K562 (cell line): Measurements from ENCODE around the gene SCLY. TPM values are rescaled to one million over a fixed set of nuclear protein-coding genes. Genes with fewer than 3 reads are reported as not detected.

Experiments
- ATAC-seq: fragments of 200-7000 bp; cut with Tn5 transposase; 3 replicates; pipeline ENCODE4 v1.9.1; 2020; ENCODE audit warnings: moderate library complexity
- BruUV-seq: library from RNA; stranded (reverse); fragments of 400-500 nt; replicated peaks from 2 replicates; lab custom pipeline; 2021; lab: Mats Ljungman, UMichigan
- CTCF ChIA-PET: fragments of 300-600 bp; formaldehyde crosslinking; extraction: SDS; loops from one replicate; lab custom pipeline; 2021; ENCODE audit warnings: low intra/inter-chr PET ratio; lab: Yijun Ruan, JAX
- POLR2A ChIA-PET: fragments of 300-600, 350-650 bp; sonication (Branson Sonifier 250); formaldehyde crosslinking; extraction: SDS; loops from one replicate; lab custom pipeline; 2021; ENCODE audit warnings: antibody characterized with exemption, inconsistent platforms; lab: Yijun Ruan, JAX
- DNase-seq, 4 experiments: peaks; one replicate each; pipeline versions ENCODE4 v3.0.0 to v3.0.0-alpha.2; 2011 to 2018; ENCODE audit warnings: low spot score in 3 of 4, mixed read lengths in 3 of 4; ENCODE audit errors: extremely low read depth in 1 of 4
- FAIRE-seq: peaks from 2 replicates; lab custom pipeline; 2011; peaks lifted over from hg19 to GRCh38; lab: Jason Lieb, UNC
- H2AFZ ChIP-seq: 2 replicates; pipeline ENCODE4 v1.6.0; 2011; ENCODE audit warnings: low read depth, low read length, control low read depth, inconsistent platforms
- H3K27ac ChIP-seq: fragments of 200-600 bp; 3 replicates; pipeline ENCODE4 v1.8.0; 2011; ENCODE audit warnings: low read depth, mild to moderate bottlenecking, control low read depth, inconsistent platforms, low read length, moderate library complexity, mixed read lengths; ENCODE audit errors: extremely low read depth
- H3K27me3 ChIP-seq, 2 experiments: fragments of 300-600 bp in 1 of 2; 2 replicates in 1 of 2; 3 replicates in 1 of 2; pipeline versions ENCODE4 v1.6.0 to v1.8.0; 2011; ENCODE audit warnings: inconsistent platforms in 2 of 2, low read length in 2 of 2, mild to moderate bottlenecking in 1 of 2, mixed read lengths in 1 of 2, moderate library complexity in 1 of 2; ENCODE audit not compliant: control insufficient read depth in 2 of 2, insufficient read depth in 2 of 2
- H3K36me3 ChIP-seq: fragments of 300-600 bp; 3 replicates; pipeline ENCODE4 v1.8.0; 2011; ENCODE audit warnings: mild to moderate bottlenecking, low read length, inconsistent platforms; ENCODE audit not compliant: control insufficient read depth, insufficient read depth
- H3K4me1 ChIP-seq, 2 experiments: fragments of 200-600 bp in 1 of 2; replicated peaks in 1 of 2; 2 replicates in 1 of 2; 3 replicates in 1 of 2; pipeline versions ENCODE4 v1.5.1 to v1.8.0; 2011; ENCODE audit warnings: inconsistent platforms in 2 of 2, low read length in 2 of 2, mild to moderate bottlenecking in 1 of 2, mixed read lengths in 1 of 2, moderate library complexity in 1 of 2; ENCODE audit not compliant: control insufficient read depth in 2 of 2, insufficient read depth in 2 of 2
- H3K4me2 ChIP-seq: 2 replicates; pipeline ENCODE4 v1.6.1; 2011; ENCODE audit warnings: low read length, control low read depth, inconsistent platforms, mixed read lengths; ENCODE audit not compliant: insufficient read depth
- H3K4me3 ChIP-seq: fragments of 200-600 bp; sonication (generic), shearing (Covaris generic); 2 replicates; pipeline ENCODE4 v1.5.1; 2016; ENCODE audit warnings: control low read depth, inconsistent platforms
- H3K79me2 ChIP-seq: fragments of 200-600 bp; 3 replicates; pipeline ENCODE4 v1.8.0; 2011; ENCODE audit warnings: low read length, inconsistent platforms; ENCODE audit not compliant: control insufficient read depth, insufficient read depth
- H3K9ac ChIP-seq, 2 experiments: 2 replicates each; pipeline versions ENCODE4 v1.6.0 to v1.6.1; 2011; ENCODE audit warnings: low read depth in 2 of 2, low read length in 2 of 2, control low read depth in 1 of 2, inconsistent platforms in 1 of 2, mild to moderate bottlenecking in 1 of 2, mixed read lengths in 1 of 2; ENCODE audit not compliant: insufficient read depth in 1 of 2
- H3K9me1 ChIP-seq: one replicate; pipeline ENCODE4 v1.6.0; 2011; ENCODE audit warnings: inconsistent platforms, mild to moderate bottlenecking, low read length, moderate library complexity; ENCODE audit not compliant: control insufficient read depth, insufficient read depth
- H3K9me3 ChIP-seq: replicated peaks from 2 replicates; pipeline ENCODE4 v1.5.1; 2011; ENCODE audit warnings: low read depth, low read length, inconsistent platforms; ENCODE audit not compliant: control insufficient read depth, insufficient read depth
- H4K20me1 ChIP-seq: replicated peaks from 2 replicates; pipeline ENCODE4 v1.6.1; 2011; ENCODE audit warnings: low read length, inconsistent platforms, mixed read lengths; ENCODE audit not compliant: control insufficient read depth, insufficient read depth
- NFIC ChIP-seq: fragments of 450-650 bp; IDR thresholded peaks from 2 replicates; pipeline ENCODE4 v1.6.1; 2017; ENCODE audit warnings: mild to moderate bottlenecking, inconsistent platforms
- XRCC3 ChIP-seq: fragments of 450-650 bp; IDR thresholded peaks from 2 replicates; pipeline ENCODE4 v1.6.1; 2017; ENCODE audit warnings: mild to moderate bottlenecking, moderate library complexity
- WGBS: fragments of 100-300 bp; shearing (Covaris generic); methylation state at CpG from one replicate; pipeline ENCODE4 v1.1.6; 2016; ENCODE audit warnings: low coverage, mixed read lengths; ENCODE audit not compliant: insufficient coverage; ENCODE audit errors: missing lambda C conversion rate; 5-methylcytosine and 5-hydroxymethylcytosine counted together
- in situ Hi-C: fragments of 300-500 bp; cut with MboI; formaldehyde crosslinking; loops from 4 replicates; pipeline ENCODE4 v1.15.0; 2018; ENCODE audit warnings: inconsistent platforms, mixed read lengths
- intact Hi-C: fragments of 100-400 bp; cut with micrococcal nuclease; formaldehyde crosslinking; loops from 2 replicates; pipeline ENCODE4 v1.14.2; 2022
- polyA plus RNA-seq, 8 experiments: library from polyadenylated mRNA; depleted of rRNA in 4 of 8; stranded (reverse) in 5 of 8; unstranded in 3 of 8; fragments of >200 nt; fragmentation: Nextera tagmentation in 2 of 8; fragmentation: Illumina TruSeq in 1 of 8; extraction: Ambion mirVana in 2 of 8; extraction: Trizol in 1 of 8; gene quantifications; 2 replicates each; pipeline versions ENCODE4 v1.2.1 to v1.2.3, GENCODE V29; 2011 to 2014; ENCODE audit warnings: inconsistent platforms in 1 of 8, missing spikeins in 1 of 8
- total RNA-seq, 7 experiments: library from RNA; depleted of rRNA in 6 of 7; stranded (reverse); fragments of >200 nt in 6 of 7; fragmentation: Illumina TruSeq in 2 of 7; extraction: Trizol in 2 of 7; gene quantifications; 2 replicates each; pipeline versions ENCODE4 v1.2.1 to v1.2.3, GENCODE V29; 2011 to 2021; ENCODE audit warnings: low replicate concordance in 1 of 7
- TF ChIP-seq, protein P1 (sequence below), 2 experiments: fragments of 450-650 bp; IDR thresholded peaks; 2 replicates each; pipeline ENCODE4 v1.6.1; 2016

Gene SCLY
- total and polyA plus RNA-seq, 9 of the 15 experiments (the other 6 are each of a cell fraction or from before 2014, with no cell fraction given), result 2.6 to 32.2 (median 21.1) TPM

DNA sequence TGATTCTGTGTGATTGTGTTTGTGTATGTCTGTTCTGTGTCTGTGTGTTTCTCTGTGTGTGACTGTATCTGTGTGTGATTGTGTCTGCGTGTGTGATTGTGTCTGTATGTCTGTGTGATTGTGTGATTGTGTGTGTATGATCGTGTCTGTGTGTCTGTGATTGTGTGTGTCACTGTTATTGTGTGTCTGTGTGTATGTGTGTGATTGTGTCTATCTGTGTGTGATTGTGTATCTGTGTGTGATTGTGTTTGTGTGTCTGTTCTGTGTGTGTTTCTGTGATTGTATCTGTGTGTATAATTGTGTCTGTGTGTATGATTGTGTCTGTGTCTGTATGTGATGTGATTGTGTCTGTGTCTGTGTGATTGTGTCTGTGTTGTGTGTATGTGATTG lies 66.0 kb downstream of the SCLY start:
- no peak for DNase-seq
- Histone ChIP-seq H3K27me3 (peaks cover 8 to 50% of the 10 kb centered on the region in 2 experiments; a peak in 4 of 5 replicates), H3K36me3 (no peaks in the 10 kb centered on the region), H2AFZ (peak overlapping the region; percentile 83), H3K4me2 (peak overlapping the region; percentile 10; the same call in 1 of the 2 replicates), H3K4me1 (peaks cover 0 to 51% of the 10 kb centered on the region in 2 experiments; a peak in 3 of 5 replicates), H3K9ac (no peak overlapping the region), H3K9me1 (no peaks in the 10 kb centered on the region), H3K79me2 (no peaks in the 10 kb centered on the region), H3K27ac (no peak overlapping the region), H4K20me1 (no peaks in the 10 kb centered on the region), H3K4me3 (no peak overlapping the region), H3K9me3 (0 out of 2 replicates have a peak, but pooled peaks cover 2% of the 10 kb centered on the region)
- POLR2A ChIA-PET, result interaction anchor here (0.5 to 0.6 kb wide), 2 partner anchors 10 to 213 kb away, joined by 3 to 4 read pairs; no protein-coding TSS in a partner anchor
- TF ChIP-seq NFIC (no peak), XRCC3 (no peak)
- TF ChIP-seq, protein P1, sequence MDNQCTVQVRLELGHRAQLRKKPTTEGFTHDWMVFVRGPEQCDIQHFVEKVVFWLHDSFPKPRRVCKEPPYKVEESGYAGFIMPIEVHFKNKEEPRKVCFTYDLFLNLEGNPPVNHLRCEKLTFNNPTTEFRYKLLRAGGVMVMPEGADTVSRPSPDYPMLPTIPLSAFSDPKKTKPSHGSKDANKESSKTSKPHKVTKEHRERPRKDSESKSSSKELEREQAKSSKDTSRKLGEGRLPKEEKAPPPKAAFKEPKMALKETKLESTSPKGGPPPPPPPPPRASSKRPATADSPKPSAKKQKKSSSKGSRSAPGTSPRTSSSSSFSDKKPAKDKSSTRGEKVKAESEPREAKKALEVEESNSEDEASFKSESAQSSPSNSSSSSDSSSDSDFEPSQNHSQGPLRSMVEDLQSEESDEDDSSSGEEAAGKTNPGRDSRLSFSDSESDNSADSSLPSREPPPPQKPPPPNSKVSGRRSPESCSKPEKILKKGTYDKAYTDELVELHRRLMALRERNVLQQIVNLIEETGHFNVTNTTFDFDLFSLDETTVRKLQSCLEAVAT (IDR thresholded peaks at IDR 0.05), result no peak
- in situ Hi-C loops (no loop called here), intact Hi-C loops (no loop called here)
- 55% methylated on average over 2 of the region's 2 CpGs for WGBS
- CTCF ChIA-PET, result no interaction called here
- no peak for ATAC-seq
- BruUV-seq, result no TSS peak
- FAIRE-seq, result no peak
